Stimulated activated CD8-positive, alpha-beta memory T cell treated with anti-CD3 and anti-CD28 coated beads, Interleukin-7, amount 100 ng/mL, for 4 hours (primary cell): ENCODE results near the gene RHOH.

Source experiments
- DNase-seq, 2 donors: peaks; one replicate each; pipeline ENCODE4 v3.0.0-alpha.2; 2020; ENCODE audit warnings: low read depth in 2 of 2

Gene RHOH

GRCh38 chr4:40205259-40206198, 8.7 kb downstream of the RHOH start:
- DNase-seq = no peak

DNA sequence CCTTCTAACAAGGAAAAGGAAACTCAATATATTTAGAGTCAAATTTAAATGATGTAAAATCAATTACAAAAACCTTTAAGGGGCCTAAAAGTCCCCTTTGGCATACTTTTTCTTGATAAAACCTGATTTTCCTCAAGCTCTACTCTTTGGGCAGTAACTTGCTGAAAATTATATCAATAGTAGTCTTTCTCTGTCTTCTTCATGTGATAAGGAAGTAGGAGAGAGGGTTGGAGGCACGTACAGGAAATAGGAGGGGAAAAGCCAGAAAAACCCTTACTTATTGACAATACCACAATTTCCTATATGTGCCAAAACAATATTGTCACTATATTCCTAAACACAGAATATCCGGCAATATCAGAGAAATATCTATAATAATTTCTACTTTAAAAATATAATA, 9.6 kb downstream of the RHOH start:
- DNase-seq = no peak

- DNase-seq = no peak
These were observed 12.6 kb downstream of the RHOH start for GRCh38 chr4:40209401-40209800.

DNA sequence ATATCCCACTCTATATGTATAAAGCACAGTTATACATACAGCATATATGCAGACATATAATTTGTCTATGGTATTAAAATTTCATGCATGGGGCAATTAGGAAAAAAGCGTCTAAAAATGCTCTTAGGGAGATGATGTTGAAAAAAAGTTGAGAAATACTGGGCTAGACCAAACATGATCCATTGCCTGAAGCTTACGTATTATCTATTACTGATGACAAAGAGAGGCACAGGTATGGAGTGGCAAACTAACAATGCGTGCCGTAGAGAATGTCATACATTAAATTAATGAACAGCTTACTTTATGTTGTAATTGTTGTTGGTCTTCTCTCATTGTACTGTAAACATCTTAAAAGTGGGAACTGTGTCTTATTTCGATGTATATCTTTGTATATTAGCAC, 13.9 kb downstream of the RHOH start:
- no peak for DNase-seq

DNA sequence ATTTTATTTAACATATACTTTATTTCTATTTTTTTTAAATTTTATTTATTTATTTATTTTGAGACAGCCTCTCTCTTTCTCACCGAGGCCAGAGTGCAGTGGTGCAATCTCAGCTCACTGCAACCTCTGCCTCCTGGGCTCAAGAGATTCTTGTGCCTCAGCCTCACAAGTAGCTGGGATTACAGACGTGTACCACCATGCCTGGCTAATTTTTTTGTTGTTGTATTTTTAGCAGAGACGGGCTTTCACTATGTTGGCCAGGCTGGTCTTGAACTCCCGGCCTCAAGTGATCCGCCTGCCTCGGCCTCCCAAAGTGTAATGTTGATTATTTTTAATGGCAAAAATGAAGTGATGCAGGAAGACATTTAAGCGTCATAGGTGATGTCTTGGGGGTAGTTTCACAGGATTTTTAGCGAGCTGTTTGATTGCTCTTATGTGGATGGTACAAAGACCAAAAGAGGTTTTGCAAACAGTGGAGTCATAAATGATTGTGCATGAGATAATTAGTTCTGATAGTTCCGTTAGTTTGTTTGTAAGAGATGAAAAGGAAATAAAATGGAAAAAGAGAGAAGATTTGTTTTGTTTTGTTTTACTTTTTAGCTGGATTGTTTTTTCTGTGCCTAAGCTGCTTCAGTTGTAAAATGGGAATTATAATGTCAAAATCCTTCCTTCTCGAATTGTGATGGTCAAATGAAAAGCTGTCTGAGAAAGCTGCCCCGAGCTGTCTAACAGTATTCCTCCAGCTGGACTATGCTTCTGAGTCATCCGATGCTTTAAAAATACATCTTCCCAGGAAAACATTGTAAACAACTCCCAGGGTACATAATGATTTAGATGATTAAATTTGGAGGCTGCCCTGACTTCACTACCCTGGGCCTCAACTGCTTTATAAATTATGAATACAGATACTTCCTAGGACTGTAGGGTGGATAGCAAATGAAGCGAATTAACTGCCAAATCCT, 14.7 kb downstream of the RHOH start:
- no peak for DNase-seq

- no peak for DNase-seq
These were observed 16.1 kb downstream of the RHOH start for GRCh38 chr4:40212674-40213527.

- no peak for DNase-seq
These were observed 17.2 kb downstream of the RHOH start for GRCh38 chr4:40214038-40214437.

GRCh38 chr4:40214661-40215418, 18.0 kb downstream of the RHOH start:
- DNase-seq = no peak

DNA sequence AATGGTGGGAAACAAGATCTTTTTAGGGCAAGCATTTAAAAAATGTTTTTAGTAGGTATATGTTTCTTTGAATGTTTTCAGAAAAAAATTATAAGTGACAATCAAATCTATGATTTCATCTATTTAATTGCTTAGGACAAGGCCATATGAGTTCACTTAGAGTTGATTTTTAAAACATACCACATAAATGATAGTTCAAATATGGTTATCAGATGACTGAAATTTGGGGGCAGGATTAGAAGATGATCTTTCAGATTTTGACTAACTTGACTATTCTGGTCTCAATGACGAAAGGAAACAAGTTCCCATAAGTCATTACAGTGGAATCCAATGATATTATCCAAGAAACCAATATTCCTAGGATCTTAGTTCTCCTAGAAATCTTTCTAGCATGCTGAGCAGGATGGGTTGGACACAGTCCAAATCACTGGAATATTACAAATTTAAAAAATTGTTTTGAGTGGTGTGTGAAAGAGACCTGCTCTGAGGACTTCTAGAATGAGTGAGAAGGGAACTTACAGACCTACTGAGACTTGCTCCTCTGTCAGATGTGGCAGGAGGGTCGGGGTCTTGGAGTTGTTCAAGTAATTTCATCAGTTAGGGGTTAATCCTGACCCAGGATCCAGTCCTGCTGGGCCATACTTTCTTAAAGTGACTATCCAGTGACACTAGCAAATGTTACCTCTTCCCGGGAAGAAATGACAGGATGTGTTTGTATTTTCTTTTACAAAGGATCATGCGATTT, 20.0 kb downstream of the RHOH start:
- DNase-seq = no peak

- no peak for DNase-seq
These were observed 24.9 kb downstream of the RHOH start for GRCh38 chr4:40221744-40222143.

DNA sequence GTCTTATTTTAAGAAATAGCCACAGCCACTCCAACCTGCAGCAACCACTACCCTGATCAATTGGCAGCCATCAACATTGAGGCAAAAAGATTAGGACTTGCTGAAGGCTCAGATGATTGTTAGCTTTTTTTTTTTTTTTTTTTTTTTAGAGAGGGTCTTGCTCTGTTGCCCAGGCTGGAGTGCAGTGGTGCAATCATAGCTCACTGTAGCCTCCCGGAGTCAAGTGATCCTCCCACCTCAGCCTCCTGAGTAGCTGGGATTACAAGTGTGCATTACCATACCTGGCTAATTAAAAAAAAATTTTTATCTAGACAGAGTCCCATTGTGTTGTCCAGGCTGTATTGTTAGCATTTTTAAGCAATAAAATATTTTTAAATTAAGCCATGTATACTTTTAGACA, 26.5 kb downstream of the RHOH start:
- DNase-seq = no peak

GRCh38 chr4:40224432-40224831, 27.6 kb downstream of the RHOH start:
- DNase-seq = no peak

DNA sequence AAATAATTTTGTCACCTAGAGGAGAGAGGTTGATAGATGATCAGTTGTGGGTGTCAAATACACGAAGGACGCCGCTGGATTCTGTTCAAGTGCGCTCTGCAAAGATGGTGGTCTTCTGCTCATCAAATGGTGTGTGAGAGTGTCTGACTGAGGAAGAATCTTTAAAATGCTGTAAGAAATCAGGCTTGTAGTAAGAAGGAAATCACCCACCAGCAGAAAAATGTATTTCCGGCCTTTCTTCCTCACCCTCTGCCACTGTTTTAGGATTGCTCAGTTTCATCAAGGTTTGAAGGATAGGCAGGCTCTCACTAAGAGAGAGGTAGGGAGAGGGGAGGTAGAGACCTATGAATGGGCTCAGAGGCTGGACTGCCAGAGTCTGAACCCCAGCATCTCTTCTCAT, 28.7 kb downstream of the RHOH start:
- no peak for DNase-seq

DNA sequence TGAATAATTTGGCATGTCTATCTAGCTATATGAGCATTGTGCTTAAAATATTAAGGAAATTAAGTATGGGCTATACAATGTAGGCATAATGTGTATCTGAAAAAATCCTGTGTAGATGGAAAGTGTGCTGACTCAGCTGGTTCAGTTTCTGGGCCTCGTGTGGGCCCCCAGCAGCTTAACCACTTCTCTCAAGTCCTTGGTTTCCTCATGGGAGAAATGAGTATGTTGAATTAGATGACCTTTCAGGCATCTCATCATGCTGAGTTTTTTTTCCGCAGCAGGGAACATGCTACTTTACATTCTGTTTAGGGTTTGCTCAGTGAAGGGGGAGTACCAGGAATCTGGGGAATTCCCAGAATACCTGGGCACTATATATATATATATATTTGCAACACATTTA, 30.5 kb downstream of the RHOH start:
- DNase-seq = peak; percentile 52 to 64

DNA sequence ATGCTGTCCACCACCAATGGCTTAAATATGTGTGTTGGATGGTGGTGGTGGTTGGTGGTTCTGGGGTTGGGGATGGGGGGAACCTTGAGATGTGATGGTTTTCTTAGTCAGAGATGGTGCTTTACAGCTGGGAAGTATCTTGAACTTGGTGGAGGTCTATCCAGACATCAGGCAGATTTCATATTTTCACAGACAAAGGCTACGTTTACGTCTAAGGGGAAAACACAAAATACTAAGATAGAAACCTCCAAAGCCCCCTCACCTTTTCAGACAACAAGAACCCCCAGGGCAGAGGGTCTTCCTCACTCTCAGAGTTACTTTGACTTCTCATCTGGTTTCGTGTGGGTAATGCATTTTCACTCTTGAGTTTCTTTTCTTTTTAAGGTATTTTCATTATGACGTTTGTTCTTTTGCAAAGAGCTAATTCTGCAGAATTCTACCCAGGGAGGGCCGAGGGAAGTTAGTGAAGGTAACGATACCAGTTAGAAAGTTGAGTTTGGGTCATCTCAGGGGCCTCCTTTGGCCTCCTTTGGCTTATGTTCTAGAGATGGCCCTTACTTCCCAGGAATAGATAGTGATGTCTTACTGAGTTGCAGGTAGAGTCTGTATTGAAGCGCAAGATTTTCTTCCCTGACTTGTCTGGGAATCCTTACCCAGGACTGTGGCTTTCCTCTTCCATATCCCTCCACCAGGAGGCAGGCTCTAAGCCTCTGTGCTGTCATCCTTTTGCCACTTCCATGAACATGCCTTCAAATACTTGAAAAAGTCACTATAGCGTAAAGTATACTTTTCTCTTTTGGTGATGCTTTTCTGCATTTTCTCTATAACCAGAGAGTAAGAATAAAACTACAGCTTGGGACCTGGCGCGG, 31.9 kb downstream of the RHOH start:
- DNase-seq = no peak

GRCh38 chr4:40231316-40231863, 34.6 kb downstream of the RHOH start:
- DNase-seq = no peak

DNA sequence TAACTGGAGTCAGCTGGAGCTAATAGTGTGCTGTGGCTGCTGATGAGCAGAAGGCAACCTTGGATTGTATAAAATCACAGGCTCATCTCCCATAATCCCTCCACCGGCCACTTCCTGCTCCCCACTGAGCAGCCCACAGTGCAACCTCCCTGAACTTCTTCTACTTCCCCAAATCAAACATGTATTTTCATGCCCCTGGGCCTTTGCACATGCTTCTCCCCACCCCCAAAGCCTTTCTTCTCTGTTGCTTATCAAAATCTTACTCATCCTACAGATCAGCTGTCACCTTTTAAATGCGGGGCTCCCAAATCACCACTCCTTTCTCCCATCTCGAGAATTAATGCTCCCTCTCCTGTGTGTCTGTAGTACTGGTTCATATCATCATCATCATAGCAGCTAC, 35.8 kb downstream of the RHOH start:
- no peak for DNase-seq

GRCh38 chr4:40233227-40233626, 36.4 kb downstream of the RHOH start:
- no peak for DNase-seq

DNA sequence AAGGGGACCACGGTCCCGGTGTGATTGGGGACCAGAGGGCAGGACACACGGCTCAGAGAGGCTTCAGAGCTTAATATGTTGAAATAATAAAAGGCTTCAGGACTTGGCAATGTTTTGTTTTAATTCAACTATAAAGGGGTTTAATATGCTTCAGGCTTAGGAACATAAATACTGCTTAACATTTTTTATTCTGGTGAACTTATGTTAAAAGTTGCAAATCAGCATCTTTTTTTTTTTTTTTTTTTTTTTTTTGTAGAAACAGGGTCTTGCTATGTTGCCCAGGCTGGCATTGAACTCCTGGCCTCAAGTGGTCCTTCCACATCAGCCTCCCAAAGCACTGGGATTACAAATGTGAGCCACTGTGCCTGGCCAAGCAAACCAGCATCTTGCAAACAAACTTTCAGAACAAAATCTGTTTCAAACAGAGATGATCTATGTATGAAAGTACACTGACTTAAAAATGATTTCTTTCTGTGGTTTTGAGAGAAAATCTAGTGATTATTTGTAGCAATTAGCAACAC, 37.7 kb downstream of the RHOH start:
- no peak for DNase-seq
